A673 (cell line): Measurements from ENCODE around the gene PPP1R13L. TPM values are rescaled to one million over a fixed set of nuclear protein-coding genes. Genes with fewer than 3 reads are reported as not detected.

Source experiments
- BruUV-seq: library from RNA; stranded (reverse); fragments of 400-500 nt; replicated peaks from 2 replicates; lab custom pipeline; 2021; lab: Mats Ljungman, UMichigan
- CTCF ChIA-PET: fragments of 300-600 bp; sonication (Branson Sonifier 250); formaldehyde crosslinking; loops from one replicate; lab custom pipeline; 2022; ENCODE audit warnings: antibody characterized with exemption; lab: Charles Lee
- POLR2A ChIA-PET: fragments of 300-600 bp; sonication (Branson Sonifier 250); formaldehyde crosslinking; loops from one replicate; lab custom pipeline; 2022; ENCODE audit warnings: antibody characterized with exemption; ENCODE audit not compliant: low non-redundant PET; lab: Charles Lee
- DNase-seq: peaks from one replicate; pipeline ENCODE4 v3.0.0-alpha.2; 2015; ENCODE audit warnings: low spot score
- H3K27ac ChIP-seq: fragments of 200-600 bp; sonication (generic); 2 replicates; pipeline ENCODE4 v1.5.1; 2016; ENCODE audit warnings: mixed run types, low read depth, mild to moderate bottlenecking, mixed read lengths, antibody characterized with exemption, low read length; ENCODE audit not compliant: poor library complexity, severe bottlenecking
- H3K27me3 ChIP-seq: fragments of 200-600 bp; sonication (generic); replicated peaks from 2 replicates; pipeline ENCODE4 v1.6.1; 2017; ENCODE audit warnings: mixed run types, low read depth, mild to moderate bottlenecking, mixed read lengths, antibody characterized with exemption, low read length; ENCODE audit not compliant: insufficient read depth, poor library complexity
- H3K36me3 ChIP-seq: fragments of 200-600 bp; sonication (generic); 2 replicates; pipeline ENCODE4 v1.6.1; 2016; ENCODE audit warnings: mixed run types, mild to moderate bottlenecking, mixed read lengths, antibody characterized with exemption, low read length; ENCODE audit not compliant: insufficient read depth, poor library complexity, severe bottlenecking
- H3K4me1 ChIP-seq: fragments of 200-600 bp; sonication (generic); 2 replicates; pipeline ENCODE4 v1.6.1; 2017; ENCODE audit warnings: mixed run types, mild to moderate bottlenecking, mixed read lengths, antibody characterized with exemption, low read length; ENCODE audit not compliant: insufficient read depth, poor library complexity, severe bottlenecking
- H3K4me3 ChIP-seq: fragments of 200-600 bp; sonication (generic); 2 replicates; pipeline ENCODE4 v1.5.1; 2016; ENCODE audit warnings: low read depth, mixed run types, mild to moderate bottlenecking, mixed read lengths, low read length; ENCODE audit not compliant: poor library complexity, severe bottlenecking
- H3K9me3 ChIP-seq: fragments of 200-600 bp; sonication (generic); 2 replicates; pipeline ENCODE4 v1.6.1; 2016; ENCODE audit warnings: mixed run types, low read depth, mild to moderate bottlenecking, mixed read lengths, antibody characterized with exemption, low read length; ENCODE audit not compliant: poor library complexity, severe bottlenecking
- CTCF ChIP-seq: fragments of 300-800, 200-600 bp; sonication (generic); conservative IDR thresholded peaks from 2 replicates; pipeline ENCODE4 v1.5.1; 2017; ENCODE audit warnings: low read depth, mild to moderate bottlenecking, antibody characterized with exemption, low read length, moderate library complexity, mixed read lengths
- EZH2 ChIP-seq: fragments of 200-600 bp; sonication (generic); IDR thresholded peaks from 2 replicates; pipeline ENCODE4 v1.6.1; 2017; ENCODE audit warnings: borderline replicate concordance, low read depth, mild to moderate bottlenecking, mixed read lengths, antibody characterized with exemption, low read length; ENCODE audit not compliant: poor library complexity, severe bottlenecking
- intact Hi-C: fragments of 100-400 bp; cut with micrococcal nuclease; formaldehyde crosslinking; loops from one replicate; pipeline ENCODE4 v1.10.0; 2022; ENCODE audit not compliant: unreplicated experiment
- total RNA-seq: library from RNA; stranded (reverse); gene quantifications from 2 replicates; pipeline ENCODE4 v1.2.3, GENCODE V29; 2021

The PPP1R13L gene
- total RNA-seq, 1 experiment from 2014 or later, result 5.5 TPM

DNA sequence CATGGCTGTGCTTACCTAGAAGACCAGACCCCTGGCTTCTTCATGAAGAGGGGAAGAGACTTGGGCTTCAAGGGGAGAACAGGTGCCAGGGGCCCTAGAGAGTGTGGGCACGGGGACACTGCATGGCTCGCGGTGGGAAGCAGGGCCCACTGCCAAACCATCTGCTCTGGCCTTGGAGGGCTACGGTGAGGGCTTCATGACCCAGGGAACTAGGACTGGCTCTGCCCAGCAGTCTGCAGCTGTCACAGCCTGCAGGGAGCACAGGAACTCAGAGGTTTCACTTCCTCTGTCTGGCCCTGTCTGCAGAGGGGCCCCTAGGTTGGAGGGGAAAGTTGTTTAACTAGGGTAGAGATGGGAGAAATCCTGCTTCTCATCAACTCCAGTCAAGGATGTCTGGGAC is 14.5 kb upstream of the PPP1R13L start:
- DNase-seq, result no peak
- intact Hi-C loops, result no loop called here
- peaks cover 7% of the 10 kb centered on the region for H3K4me1 ChIP-seq
- no peak overlapping the region for H3K27ac ChIP-seq
- BruUV-seq, result no TSS peak
- no peak overlapping the region for H3K4me3 ChIP-seq
- CTCF ChIA-PET, result no interaction called here
- H3K9me3 ChIP-seq, result no peaks in the 10 kb centered on the region
- TF ChIP-seq CTCF (no peak), EZH2 (no peak)
- H3K36me3 ChIP-seq, result peaks cover 42% of the 10 kb centered on the region
- POLR2A ChIA-PET, result no interaction called here
- no peaks in the 10 kb centered on the region for H3K27me3 ChIP-seq

- no TSS peak for BruUV-seq
- POLR2A ChIA-PET, result no interaction called here
Measured at GRCh38 chr19:45418802-45419201, 13.9 kb upstream of the PPP1R13L start.

GRCh38 chr19:45417151-45417550 is 12.3 kb upstream of the PPP1R13L start:
- H3K27ac ChIP-seq, result no peak overlapping the region
- no peak overlapping the region for H3K4me3 ChIP-seq
- no peak for DNase-seq
- ChIA-PET POLR2A (interaction anchor here (0.6 kb wide), 1 partner anchor 186 kb away, joined by 7 read pairs; no protein-coding TSS in a partner anchor), CTCF (no interaction called here)
- peaks cover 61% of the 10 kb centered on the region for H3K36me3 ChIP-seq
- no peak for TF ChIP-seq CTCF
- no peak for TF ChIP-seq EZH2
- no peaks in the 10 kb centered on the region for H3K27me3 ChIP-seq
- H3K4me1 ChIP-seq, result no peaks in the 10 kb centered on the region
- intact Hi-C loops, result no loop called here
- H3K9me3 ChIP-seq, result no peaks in the 10 kb centered on the region
- BruUV-seq, result no TSS peak

More at GRCh38 chr19:45418802-45419201, 13.9 kb upstream of the PPP1R13L start:
- DNase-seq, result no peak
- H3K4me1 ChIP-seq, result peaks cover 7% of the 10 kb centered on the region
- CTCF ChIA-PET, result no interaction called here
- no peak overlapping the region for H3K4me3 ChIP-seq
- no peak overlapping the region for H3K27ac ChIP-seq
- intact Hi-C loops, result no loop called here
- no peaks in the 10 kb centered on the region for H3K27me3 ChIP-seq
- no peak for TF ChIP-seq EZH2
- no peak for TF ChIP-seq CTCF
- H3K9me3 ChIP-seq, result no peaks in the 10 kb centered on the region
- H3K36me3 ChIP-seq, result peaks cover 48% of the 10 kb centered on the region
